NOMO-1 treated with dmso at 0.1 percent for 144 hours (cell line): ENCODE measurements around the gene COL17A1.

ENCODE experiments used
- DNase-seq: peaks from one replicate; lab custom pipeline; 2025; ENCODE audit not compliant: unreplicated experiment; lab: John Stamatoyannopoulos, UW

Gene COL17A1

GRCh38 chr10:104034401-104035193 is 51.1 kb downstream of the COL17A1 start:
- no peak for DNase-seq

GRCh38 chr10:104033966-104034365 is 51.7 kb downstream of the COL17A1 start:
- no peak for DNase-seq

DNA sequence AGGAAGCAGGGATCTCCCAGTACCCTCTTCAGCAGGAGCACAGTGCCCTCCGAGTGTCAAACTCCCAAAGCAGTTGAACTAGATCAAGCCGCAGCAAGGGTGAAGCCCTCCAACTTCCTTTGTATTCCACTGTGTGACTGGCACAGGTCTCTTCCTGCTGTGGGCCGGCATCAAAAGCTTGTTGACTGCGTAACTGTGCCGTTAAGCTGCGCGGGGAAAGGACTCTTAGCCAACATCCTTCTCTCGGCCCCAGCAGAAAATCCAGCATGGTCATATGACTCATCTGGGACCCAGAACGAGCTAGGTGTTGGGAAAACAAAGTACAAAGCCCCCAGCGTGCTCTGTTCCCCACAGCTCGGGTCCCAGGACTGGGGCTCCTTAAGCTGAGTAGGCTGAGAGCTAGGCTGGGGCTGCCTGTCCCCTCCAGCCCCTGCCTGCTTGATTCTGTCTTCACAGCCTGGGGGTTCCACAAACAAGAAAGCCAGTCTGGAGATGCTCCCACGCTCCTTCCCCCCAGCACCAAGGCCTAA is 52.2 kb downstream of the COL17A1 start:
- DNase-seq, result no peak

DNA sequence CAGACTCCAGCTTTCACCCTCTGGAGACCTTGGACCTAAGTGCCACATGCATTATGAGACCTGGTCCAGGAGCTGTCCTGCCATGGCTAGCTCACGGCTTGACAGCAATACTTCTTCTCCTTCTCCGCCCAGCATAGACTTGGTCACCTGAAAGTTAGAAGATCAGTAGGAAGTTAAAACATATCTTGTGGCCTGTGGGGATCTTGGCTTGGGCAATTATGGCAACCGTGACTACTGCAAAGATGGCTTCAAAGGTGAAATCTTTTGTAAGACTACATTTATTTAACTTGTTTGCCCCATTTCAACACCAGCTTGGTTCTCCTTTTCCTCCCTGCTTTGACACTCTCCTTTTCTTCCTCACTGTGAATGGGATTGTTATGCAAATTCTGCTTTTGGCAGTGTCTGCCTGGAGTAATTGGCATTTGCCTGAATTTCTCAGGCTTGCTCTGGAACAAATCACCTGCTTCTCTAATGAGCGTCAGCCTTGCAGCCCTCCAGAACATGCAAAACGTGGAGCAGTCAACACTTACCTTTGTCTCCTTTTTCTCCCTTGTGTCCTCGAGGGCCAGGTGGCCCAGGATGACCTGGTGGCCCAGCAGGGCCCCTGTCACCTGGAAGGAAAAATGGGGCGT is 53.4 kb downstream of the COL17A1 start:
- DNase-seq, result peak; percentile 44

DNA sequence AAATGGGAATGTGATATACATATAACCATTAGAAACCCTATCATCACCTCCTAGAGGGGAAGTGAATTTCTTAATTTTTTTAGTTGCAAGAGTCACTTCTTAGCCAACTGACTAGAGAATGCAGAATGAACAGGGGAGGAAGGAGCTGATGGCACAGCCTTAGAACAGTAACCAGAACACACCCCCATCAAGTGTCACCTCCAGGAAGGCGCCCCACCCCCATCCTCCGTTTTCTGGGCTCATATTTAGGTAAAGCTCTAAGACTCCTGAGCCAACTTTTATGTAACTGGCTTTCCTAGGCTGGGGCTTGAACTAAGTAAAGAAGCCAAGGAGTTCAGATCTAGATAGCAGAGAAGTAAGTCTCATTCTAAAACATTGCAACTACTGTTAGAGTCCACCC is 54.0 kb downstream of the COL17A1 start:
- no peak for DNase-seq

DNA sequence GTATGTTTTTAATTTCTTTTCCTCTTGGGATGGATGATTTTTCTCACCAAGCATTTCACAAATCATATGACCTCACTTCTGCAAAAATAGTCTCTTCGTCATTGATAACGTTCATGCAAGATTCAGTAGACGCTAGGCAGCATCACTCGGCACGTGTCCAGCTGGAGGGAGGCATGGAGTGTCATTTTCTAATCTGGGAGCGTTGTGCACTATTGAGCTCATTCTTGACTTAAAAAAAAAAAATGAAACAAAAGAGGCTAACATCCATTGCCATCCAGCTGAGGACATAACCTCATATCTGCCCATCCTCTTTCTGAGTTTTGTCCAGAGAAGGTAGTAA is 56.2 kb downstream of the COL17A1 start:
- no peak for DNase-seq

- DNase-seq, result no peak
These were observed 56.7 kb downstream of the COL17A1 start for GRCh38 chr10:104028823-104029520.

DNA sequence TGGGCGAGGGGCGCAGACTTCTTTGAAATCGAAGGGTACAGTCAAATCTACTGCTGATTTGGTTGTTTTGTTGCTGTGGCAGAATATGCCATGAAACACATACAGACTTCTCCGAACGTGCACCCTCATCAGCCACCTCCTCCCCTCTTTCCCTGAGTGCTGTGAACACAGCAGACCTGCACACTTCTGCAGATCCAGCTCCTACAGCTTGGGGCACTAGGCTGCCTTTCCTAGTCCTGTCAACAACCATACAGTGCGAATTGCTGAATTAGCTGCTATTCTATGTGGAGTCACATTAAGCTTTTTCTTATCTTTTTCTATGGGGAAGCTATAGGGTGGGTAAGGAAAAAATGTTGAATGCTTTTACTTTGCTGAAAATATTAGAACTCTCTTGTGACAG is 57.5 kb downstream of the COL17A1 start:
- DNase-seq, result no peak

- no peak for DNase-seq
These were observed 58.9 kb downstream of the COL17A1 start for GRCh38 chr10:104026762-104027161.

DNA sequence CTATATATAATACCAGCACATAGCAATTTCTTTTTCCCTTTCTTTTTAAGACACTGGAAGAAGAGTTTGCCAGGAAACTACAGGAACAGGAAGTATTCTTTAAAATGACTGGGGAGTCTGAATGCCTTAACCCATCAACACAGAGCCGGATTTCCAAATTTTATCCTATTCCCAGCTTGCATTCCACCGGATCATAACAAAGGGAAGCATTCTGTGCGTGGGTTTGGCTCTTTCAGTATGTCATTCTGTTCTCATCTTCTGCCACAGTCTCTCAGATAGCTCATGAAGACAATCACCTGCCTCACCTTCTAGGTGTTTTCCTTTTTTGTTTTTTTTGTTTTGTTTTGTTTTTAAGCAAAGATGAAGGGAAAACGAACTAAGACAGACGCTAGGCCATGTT is 60.2 kb downstream of the COL17A1 start:
- no peak for DNase-seq

- DNase-seq, result no peak
These were observed 63.7 kb downstream of the COL17A1 start for GRCh38 chr10:104022026-104022425.

- DNase-seq, result no peak
These were observed 64.4 kb downstream of the COL17A1 start for GRCh38 chr10:104021246-104021645.

DNA sequence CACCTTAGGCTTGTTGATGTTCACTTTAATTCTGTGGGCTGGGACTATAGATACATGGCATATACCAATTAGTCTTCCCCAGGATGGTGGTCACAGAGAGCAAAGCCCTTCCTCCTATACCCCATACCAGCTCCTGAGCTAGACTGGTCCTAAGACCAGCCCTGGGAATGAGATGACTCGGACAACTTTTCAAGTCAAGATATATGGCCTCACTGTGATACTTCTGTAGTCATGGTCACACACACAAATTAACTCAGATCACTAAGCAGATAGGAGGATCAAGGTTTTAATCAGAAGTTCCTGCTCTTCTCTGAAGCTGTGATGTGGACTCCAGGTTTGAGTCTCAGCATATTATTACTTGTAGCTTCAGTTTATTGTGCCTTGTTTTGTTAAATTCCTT is 65.7 kb downstream of the COL17A1 start:
- DNase-seq, result no peak

DNA sequence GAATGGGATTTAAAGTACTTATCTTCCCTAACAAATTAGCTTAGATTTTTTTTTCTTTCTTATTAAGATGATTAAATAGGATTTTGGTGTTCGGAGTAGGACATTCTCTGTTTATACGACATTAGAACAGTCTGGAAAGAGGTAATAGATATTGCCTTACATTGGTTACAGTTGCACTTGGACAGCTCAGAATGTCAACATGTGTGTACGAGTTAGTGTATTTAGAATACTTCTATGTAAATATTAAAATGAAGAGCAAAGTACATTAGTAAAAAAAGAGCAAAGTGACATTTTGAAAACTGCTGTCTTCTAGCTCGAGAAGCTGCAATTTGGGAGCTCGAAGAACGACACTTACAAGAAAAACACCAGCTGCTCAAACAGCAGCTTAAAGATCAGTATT is 67.2 kb downstream of the COL17A1 start:
- DNase-seq, result no peak

- no peak for DNase-seq
These were observed 69.0 kb downstream of the COL17A1 start for GRCh38 chr10:104016661-104017060.

- DNase-seq, result no peak
These were observed 71.5 kb downstream of the COL17A1 start for GRCh38 chr10:104014176-104014575.

DNA sequence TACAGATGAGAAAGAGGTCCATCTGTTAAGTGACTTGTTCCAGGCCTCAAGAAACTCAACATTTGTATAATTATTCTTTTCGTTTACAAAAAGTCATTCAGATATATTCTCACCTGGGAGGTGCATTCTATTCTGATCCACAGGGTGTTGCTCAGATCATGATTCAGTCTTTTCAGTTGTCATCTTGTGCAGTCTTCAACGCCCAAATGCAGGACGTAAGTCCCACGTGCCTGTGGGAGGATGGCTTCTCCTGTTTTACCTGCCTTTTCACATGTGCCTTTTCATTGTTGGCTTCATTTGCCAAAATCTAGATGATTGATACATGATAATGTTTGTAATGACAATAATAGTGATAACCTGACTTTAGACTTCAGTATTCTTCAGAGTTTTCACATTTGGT is 72.2 kb downstream of the COL17A1 start:
- no peak for DNase-seq

- no peak for DNase-seq
These were observed 73.8 kb downstream of the COL17A1 start for GRCh38 chr10:104011904-104012303.

DNA sequence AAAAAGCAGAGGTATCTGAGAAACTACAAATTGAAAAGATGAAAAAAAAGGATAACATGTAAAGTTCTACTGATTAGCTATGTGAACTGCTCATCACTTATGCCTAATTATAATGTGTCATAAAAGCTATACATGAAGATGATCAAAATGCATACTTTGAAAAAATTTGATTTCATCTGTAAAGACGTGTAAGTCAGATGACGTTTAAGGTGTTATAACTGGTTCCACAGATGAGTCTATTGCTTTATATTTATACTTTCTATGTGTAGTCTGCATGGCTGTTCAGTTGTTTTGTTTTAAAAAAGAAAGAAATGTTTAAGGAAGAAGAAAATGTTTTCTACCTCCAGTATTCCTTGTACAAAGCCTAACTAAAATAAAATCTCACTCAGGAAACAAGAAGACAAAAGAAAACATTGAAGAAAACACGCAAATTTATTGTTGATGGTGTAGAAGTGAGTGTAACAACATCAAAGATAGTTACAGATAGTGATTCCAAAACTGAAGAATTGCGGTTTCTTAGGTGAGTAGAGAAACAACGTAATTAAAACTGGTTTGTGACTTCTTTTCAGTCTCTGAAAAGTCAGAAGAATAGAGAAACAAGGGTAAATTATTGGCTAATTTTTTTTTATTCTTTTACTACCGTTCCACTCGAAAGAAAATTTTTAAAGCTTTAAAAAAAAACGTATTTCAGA is 80.4 kb downstream of the COL17A1 start:
- no peak for DNase-seq

- peak; percentile 29 for DNase-seq
These were observed 82.8 kb downstream of the COL17A1 start for GRCh38 chr10:104002911-104003310.

DNA sequence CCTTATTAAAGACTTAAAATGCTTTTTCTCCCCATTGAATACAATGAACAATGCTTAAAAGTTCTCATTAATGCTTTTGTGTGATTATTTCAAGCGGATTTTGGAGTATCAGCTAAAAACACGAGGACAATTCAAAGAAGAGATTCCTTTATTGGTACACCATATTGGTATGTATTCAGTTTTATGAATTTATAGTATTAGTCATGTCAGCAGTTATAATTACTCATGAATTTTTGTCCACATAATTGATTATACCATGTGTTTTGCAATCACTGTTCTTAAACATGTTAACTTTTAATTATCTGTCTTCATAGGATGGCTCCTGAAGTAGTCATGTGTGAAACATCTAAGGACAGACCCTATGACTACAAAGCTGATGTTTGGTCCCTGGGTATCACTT is 86.9 kb downstream of the COL17A1 start:
- DNase-seq, result no peak
